ENCODE measurements around the gene GLRA3.
"Not testable (repeated sequence)": the region's sequence is repeated elsewhere in the genome, so short reads cannot be mapped to it uniquely, and the experiment has no call there.

GLRA3 gene

GRCh38 chr4:174808836-174809235, 20.2 kb downstream of the GLRA3 start:
- no peak for DNase-seq

- no peak for DNase-seq
Measured at GRCh38 chr4:174808119-174808518, 20.9 kb downstream of the GLRA3 start.

GRCh38 chr4:174805746-174806145, 23.3 kb downstream of the GLRA3 start:
- DNase-seq: no peak

- no peak for DNase-seq
Measured at GRCh38 chr4:174794543-174795094, 34.4 kb downstream of the GLRA3 start.

- no peak for DNase-seq
Measured at GRCh38 chr4:174789657-174790056, 39.4 kb downstream of the GLRA3 start.

- not testable (repeated sequence) for DNase-seq
Measured at GRCh38 chr4:174778274-174778986, 50.6 kb downstream of the GLRA3 start.

GRCh38 chr4:174775366-174775765, 53.7 kb downstream of the GLRA3 start:
- DNase-seq: no peak

- no peak for DNase-seq
Measured at GRCh38 chr4:174764105-174764729, 64.8 kb downstream of the GLRA3 start.

- no peak for DNase-seq
Measured at GRCh38 chr4:174763454-174764104, 65.5 kb downstream of the GLRA3 start.

- no peak for DNase-seq
Measured at GRCh38 chr4:174761451-174761850, 67.6 kb downstream of the GLRA3 start.

- no peak for DNase-seq
Measured at GRCh38 chr4:174757736-174758135, 71.3 kb downstream of the GLRA3 start.

- no peak for DNase-seq
Measured at GRCh38 chr4:174753021-174753420, 76.0 kb downstream of the GLRA3 start.

GRCh38 chr4:174752026-174752425, 77.0 kb downstream of the GLRA3 start:
- DNase-seq: no peak

- DNase-seq: no peak
Measured at GRCh38 chr4:174749091-174749490, 80.0 kb downstream of the GLRA3 start.

GRCh38 chr4:174746710-174747109, 82.3 kb downstream of the GLRA3 start:
- no peak for DNase-seq

GRCh38 chr4:174742561-174742960, 86.5 kb downstream of the GLRA3 start:
- no peak for DNase-seq

GRCh38 chr4:174739576-174739975, 89.5 kb downstream of the GLRA3 start:
- DNase-seq: no peak

- no peak for DNase-seq
Measured at GRCh38 chr4:174734181-174734580, 94.9 kb downstream of the GLRA3 start.

GRCh38 chr4:174717828-174718227, 111.2 kb downstream of the GLRA3 start:
- no peak for DNase-seq

GRCh38 chr4:174716986-174717770, 111.9 kb downstream of the GLRA3 start:
- DNase-seq: no peak

GRCh38 chr4:174714393-174715211, 114.4 kb downstream of the GLRA3 start:
- DNase-seq: peak; percentile 15

- no peak for DNase-seq
Measured at GRCh38 chr4:174713821-174714220, 115.2 kb downstream of the GLRA3 start.
